ENCODE results near the gene GOSR1.
"Not testable (repeated sequence)": the region's sequence is repeated elsewhere in the genome, so short reads cannot be mapped to it uniquely, and the experiment has no call there.

The GOSR1 gene

GRCh38 chr17:30564422-30565072 is 87.3 kb downstream of the GOSR1 start:
- not testable (repeated sequence) for DNase-seq

DNA sequence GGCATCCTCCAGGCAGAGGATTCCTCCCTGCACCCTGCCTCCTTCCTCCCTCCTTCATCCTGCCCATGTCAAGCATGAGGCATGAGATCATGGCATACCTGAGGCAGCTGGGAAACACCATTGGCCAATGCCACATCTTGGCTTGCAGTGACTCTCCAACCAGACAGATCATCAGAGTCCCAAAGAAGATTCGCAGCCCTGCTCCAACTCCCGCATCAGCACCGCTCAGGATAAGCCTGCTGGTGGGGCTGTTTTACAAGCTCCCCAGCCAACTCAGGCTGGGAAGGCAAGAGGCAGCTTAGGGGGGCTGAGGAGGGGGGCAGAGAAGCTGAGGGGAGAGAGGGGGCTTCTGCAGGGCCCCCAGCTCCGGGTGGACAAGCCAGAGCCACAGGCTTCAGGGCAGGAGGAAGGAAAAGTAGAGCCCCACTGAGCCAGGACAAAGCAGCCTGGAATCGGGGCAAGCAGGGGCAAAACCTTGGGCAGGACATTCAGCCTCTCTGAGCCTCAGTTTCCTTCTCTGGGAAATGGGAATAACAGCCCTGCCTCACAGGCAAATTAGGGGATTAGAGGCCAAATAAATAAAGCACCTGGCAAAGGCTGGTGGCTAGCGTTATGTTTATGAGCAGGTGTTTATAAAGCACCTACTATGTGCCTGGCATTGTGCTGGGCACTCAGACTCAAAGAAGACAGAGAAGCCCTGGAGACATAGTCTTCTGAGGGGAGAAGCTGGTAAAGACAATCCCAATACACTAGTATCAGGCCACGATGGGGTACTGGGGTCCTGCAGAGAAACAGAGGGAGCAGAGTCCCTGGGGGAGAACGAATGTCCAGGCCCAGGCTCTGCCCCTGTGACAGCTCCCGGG is 88.1 kb downstream of the GOSR1 start:
- DNase-seq, result no peak

DNA sequence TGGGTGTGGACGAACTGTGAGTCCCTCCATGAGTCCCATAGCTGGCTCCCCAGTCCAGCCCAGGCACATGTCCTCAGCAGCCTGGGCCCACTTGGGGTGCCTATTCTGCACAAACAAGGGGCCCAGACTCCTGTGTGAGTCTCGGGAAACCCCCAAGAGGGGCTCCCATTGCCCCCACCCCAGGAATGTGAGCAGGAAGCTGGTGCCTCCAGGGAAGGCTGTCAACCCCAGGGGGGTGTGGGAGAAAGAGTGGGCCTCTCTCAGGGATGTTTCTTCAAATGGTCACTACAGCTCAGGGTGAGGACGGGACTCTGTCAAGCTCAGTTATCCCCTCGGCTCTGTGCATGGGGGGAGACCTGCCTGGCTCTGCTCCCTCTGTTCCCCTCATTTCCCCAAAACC is 88.9 kb downstream of the GOSR1 start:
- DNase-seq, result not testable (repeated sequence)

- not testable (repeated sequence) for DNase-seq
Observed at GRCh38 chr17:30566516-30567225, 89.5 kb downstream of the GOSR1 start.

DNA sequence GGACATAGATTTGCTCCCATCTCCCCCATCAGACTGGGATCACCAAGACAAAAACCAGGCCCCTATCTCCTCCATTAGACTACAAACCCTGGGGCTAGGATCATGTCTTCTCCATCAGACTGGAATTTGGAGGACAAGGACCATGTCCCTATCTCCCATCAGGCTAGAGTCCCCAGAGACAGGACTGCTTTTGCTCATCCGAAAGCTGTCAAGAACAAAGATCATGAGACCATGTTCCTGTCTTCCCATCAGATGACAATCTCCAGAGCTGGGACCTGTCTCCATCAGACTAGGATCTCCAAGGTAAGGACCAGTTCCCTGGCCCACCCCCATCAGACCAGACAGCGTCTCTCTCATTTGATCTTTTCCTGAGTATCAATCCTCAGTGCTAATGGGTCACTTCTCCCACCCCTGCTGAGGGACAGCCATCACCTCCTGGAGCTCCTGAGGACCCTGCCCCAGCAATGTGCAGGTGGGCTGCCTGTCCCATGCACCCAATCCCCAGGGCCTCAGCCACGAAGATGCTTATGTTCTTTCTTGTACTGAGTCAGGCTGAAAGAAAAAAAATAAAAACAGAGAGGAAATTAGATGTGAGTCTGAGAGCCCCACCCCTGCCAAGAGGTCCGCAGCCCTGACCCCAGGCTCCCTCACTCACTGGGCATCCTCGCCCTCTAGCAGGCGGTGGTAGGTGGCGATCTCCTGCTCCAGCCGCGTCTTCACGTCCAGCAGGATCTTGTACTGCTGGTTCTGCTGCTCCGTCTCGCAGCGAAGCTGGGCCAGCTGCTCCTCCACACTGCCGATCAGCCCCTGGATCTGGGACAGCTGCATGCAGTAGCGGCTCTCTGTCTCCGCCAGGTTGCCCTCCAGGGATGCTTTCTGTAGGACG is 90.3 kb downstream of the GOSR1 start:
- no peak for DNase-seq

DNA sequence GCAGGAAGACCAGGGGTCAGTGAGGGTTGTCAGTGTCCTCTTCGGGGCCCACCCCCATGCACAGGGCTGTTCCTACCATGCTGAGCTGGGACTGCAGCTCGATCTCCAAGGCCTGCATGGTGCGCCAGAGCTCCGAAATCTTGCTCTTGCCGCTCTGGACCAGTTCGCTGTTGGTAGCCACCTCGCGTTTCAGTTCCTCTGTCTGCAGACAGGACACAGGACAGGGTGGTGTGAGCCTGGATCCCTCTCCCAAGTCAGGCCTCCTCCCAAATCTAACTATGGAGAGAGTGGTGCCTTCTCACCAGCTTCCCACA is 90.9 kb downstream of the GOSR1 start:
- DNase-seq, result no peak

- DNase-seq, result not testable (repeated sequence)
Observed at GRCh38 chr17:30569531-30570175, 92.4 kb downstream of the GOSR1 start.

DNA sequence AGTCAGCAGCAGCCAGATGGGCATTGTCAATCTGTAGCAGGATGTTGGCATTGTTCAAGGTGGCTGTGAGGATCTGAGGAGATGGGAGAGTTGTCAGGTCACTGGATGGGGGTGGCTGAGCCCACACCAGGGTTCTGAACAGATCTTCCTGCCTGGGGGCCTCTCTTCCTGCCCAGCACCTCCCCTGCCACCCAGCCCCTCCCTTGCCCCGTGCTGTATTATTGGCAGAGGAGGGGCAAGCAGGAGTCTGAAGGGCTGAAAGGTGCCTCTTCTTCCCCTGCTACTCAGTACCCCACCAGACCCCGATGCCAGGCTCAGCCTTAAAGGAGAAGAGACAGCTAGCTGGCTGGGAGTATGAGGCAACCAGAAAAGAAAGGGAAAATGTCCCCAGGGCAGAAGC is 93.0 kb downstream of the GOSR1 start:
- no peak for DNase-seq

GRCh38 chr17:30570596-30571265 is 93.5 kb downstream of the GOSR1 start:
- no peak for DNase-seq

- DNase-seq, result not testable (repeated sequence)
Observed at GRCh38 chr17:30571404-30571803, 94.2 kb downstream of the GOSR1 start.

- no peak for DNase-seq
Observed at GRCh38 chr17:30571921-30572320, 94.7 kb downstream of the GOSR1 start.

DNA sequence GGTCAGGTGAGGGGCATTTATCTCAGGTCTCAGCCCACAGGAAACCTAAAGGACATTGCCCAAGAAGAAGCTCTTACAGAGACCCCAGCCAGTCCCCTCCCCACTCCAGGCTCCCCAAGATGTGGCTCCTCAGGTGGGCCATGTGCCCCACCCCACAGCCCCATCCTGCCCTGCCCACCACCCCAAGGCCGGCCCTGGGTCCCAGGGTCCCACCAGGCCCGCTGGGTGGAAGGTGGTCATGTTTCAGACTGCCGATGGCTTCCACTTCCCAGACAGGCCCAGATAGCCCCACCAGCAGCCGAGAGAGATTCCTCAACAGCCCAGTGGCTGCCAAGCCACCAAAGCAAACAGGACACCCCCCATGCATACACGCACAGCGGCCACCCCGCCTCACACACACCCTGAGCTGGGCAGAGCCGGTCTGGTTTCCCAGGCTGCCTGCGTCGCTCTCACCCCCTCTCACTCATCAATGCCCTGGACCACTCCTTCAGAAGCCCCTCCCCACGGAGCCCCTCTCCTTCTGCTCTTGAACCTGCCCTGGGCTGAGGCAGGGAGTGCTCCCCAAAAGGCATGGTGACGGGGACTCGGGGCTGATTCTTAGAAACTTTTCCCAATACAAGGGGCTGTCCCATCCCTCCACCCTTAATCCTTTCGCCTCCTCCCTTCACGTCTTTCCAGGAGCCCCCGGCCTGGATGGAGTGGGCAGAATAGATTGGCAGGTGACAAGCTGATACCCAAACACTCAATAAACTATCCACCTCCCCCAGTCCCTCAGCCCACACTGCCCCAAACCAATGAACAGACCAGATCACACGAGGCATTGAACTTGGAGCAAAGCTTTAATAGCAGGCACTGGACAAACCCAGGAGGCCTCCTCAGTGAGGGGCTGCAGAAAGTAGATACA is 95.7 kb downstream of the GOSR1 start:
- DNase-seq, result not testable (repeated sequence)

- DNase-seq, result no peak
Observed at GRCh38 chr17:30573603-30574175, 96.5 kb downstream of the GOSR1 start.

DNA sequence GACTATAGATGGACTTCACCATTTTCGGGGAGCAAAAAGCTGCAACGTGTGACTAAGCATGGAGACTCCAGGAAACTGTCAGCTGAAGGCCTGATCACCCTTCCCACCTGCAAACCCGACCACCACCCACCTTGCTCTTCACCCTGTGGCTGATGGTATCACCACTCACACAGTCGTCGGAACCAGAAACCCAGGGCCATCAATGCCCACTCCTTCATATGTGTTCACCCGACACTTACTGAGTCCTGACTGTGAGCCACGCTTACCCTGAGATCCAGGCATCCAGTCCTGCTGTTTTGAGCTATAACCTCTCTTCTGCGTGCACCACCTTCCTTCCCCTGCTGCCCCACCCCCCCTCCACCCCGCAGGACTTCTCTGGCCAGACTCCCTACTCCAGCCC is 97.1 kb downstream of the GOSR1 start:
- not testable (repeated sequence) for DNase-seq

DNA sequence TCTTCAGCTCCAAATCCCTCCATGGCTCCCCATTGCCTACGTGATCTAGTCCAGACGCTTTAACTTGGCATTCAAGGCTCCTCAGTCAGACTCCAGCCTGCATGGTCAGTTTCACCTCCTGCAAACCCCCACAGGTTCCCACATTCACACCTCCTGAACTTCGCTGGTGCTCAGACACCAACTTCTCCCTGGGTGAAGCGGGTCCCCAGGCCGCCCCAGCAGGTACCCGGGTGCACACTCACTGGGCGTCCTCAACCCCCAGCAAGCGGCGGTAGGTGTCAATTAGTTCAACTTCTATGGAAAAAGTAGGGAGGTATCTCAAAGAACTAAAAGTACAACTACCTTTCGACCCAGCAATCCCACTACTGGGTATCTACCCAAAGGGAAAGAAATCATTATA is 97.6 kb downstream of the GOSR1 start:
- not testable (repeated sequence) for DNase-seq

- not testable (repeated sequence) for DNase-seq
Observed at GRCh38 chr17:30575648-30576325, 98.6 kb downstream of the GOSR1 start.

DNA sequence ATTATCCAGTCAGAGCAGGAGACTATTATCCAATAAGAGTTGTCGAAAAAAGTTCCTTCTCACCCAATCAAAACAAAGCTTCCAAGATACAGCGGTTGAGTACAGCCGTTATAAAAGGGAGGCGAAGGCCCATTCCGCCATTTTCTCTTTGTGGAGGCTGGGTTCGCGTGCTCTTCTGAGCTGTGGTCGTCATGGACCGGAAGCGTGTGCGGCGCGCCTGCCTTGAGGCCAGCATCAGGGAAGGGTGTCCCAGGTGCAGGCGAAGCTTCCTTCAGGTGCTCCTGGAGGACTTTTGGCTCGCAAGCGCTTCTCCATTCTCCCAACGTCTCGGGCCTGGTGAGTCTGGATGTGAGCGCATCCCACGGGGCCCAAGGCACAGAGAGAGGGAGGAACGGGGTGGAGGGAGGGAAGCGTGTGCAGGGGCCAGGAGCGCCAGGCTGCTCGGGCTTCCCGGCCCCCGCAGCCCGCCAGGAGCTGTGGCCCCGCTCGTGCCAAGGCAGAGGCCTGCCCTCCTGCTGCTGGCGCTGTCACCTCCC is 99.2 kb downstream of the GOSR1 start:
- no peak for DNase-seq

Data from right forelimb (tissue), 1 donor.